GM23338 (cell line): ENCODE measurements around the gene PROKR2. TPM values are rescaled to one million over a fixed set of nuclear protein-coding genes. Genes with fewer than 3 reads are reported as not detected.

Experiments used
- ATAC-seq: fragments of 200-7000 bp; cut with Tn5 transposase; 3 replicates; pipeline ENCODE4 v1.9.1; 2020
- DNase-seq: peaks from one replicate; pipeline ENCODE4 v3.0.0-alpha.2; 2015; ENCODE audit warnings: low spot score
- H2AFZ ChIP-seq: fragments of 200-600 bp; sonication (generic); 2 replicates; pipeline ENCODE4 v1.8.0; 2016; ENCODE audit warnings: antibody characterized with exemption, mild to moderate bottlenecking, moderate library complexity
- H3F3A ChIP-seq: fragments of 200-600 bp; sonication (generic); replicated peaks from 2 replicates; pipeline ENCODE4 v1.8.0; 2017; ENCODE audit warnings: antibody characterized with exemption, mixed run types, low read depth
- H3K27ac ChIP-seq: fragments of 200-600 bp; sonication (generic); 2 replicates; pipeline ENCODE4 v1.6.1; 2016; ENCODE audit warnings: low read depth
- H3K27me3 ChIP-seq: fragments of 200-600 bp; sonication (generic); 2 replicates; pipeline ENCODE4 v1.8.0; 2016; ENCODE audit warnings: mild to moderate bottlenecking, mixed run types, moderate library complexity; ENCODE audit not compliant: insufficient read depth
- H3K36me3 ChIP-seq: fragments of 200-600 bp; sonication (generic); 2 replicates; pipeline ENCODE4 v1.8.0; 2016; ENCODE audit warnings: mild to moderate bottlenecking; ENCODE audit not compliant: insufficient read depth
- H3K4me1 ChIP-seq: fragments of 200-600 bp; sonication (generic); 2 replicates; pipeline ENCODE4 v1.8.0; 2016; ENCODE audit warnings: mild to moderate bottlenecking, moderate library complexity; ENCODE audit not compliant: insufficient read depth
- H3K4me2 ChIP-seq: fragments of 200-600 bp; sonication (generic); 2 replicates; pipeline ENCODE4 v1.7.1; 2017; ENCODE audit warnings: mixed run types
- H3K4me3 ChIP-seq: fragments of 200-600 bp; sonication (generic); 2 replicates; pipeline ENCODE4 v1.6.1; 2016; ENCODE audit warnings: mixed run types
- H3K79me2 ChIP-seq: fragments of 200-600 bp; sonication (generic); replicated peaks from 2 replicates; pipeline ENCODE4 v1.8.0; 2017; ENCODE audit warnings: mild to moderate bottlenecking; ENCODE audit not compliant: insufficient read depth
- H3K9me2 ChIP-seq: fragments of 200-600 bp; sonication (generic); 2 replicates; pipeline ENCODE4 v1.8.0; 2017; ENCODE audit not compliant: insufficient read depth
- H4K20me1 ChIP-seq: fragments of 200-600 bp; sonication (generic); replicated peaks from 2 replicates; pipeline ENCODE4 v1.8.0; 2017; ENCODE audit warnings: mild to moderate bottlenecking; ENCODE audit not compliant: insufficient read depth
- H3K27ac Mint-ChIP-seq: 2 replicates; pipeline ENCODE4 v1.8.0; 2020; ENCODE audit warnings: inconsistent platforms, mild to moderate bottlenecking, moderate library complexity, mixed read lengths
- H3K27me3 Mint-ChIP-seq: 3 replicates; pipeline ENCODE4 v1.8.0; 2022; ENCODE audit warnings: low read depth, mild to moderate bottlenecking, moderate library complexity, mixed read lengths, inconsistent platforms; ENCODE audit not compliant: insufficient read depth, poor library complexity
- H3K36me3 Mint-ChIP-seq: 3 replicates; pipeline ENCODE4 v1.8.0; 2021; ENCODE audit warnings: low read depth, mild to moderate bottlenecking, inconsistent platforms, moderate library complexity, mixed read lengths
- H3K4me1 Mint-ChIP-seq: 3 replicates; pipeline ENCODE4 v1.8.0; 2020; ENCODE audit warnings: mild to moderate bottlenecking, inconsistent platforms, mixed read lengths
- H3K4me3 Mint-ChIP-seq: 3 replicates; pipeline ENCODE4 v1.8.0; 2021; ENCODE audit warnings: moderate library complexity, mild to moderate bottlenecking, inconsistent platforms, mixed read lengths
- H3K9me3 Mint-ChIP-seq: 3 replicates; pipeline ENCODE4 v1.8.0; 2020; ENCODE audit warnings: moderate library complexity, mild to moderate bottlenecking, inconsistent platforms, mixed read lengths
- CREB1 ChIP-seq: fragments of 250-450 bp; sonication (Bioruptor Pico); IDR thresholded peaks from 2 replicates; pipeline ENCODE4 v1.5.0; 2020; ENCODE audit warnings: low read depth, mild to moderate bottlenecking, moderate library complexity
- CTCF ChIP-seq, 2 experiments: fragments of 200-600 bp in 1 of 2; sonication (generic) in 1 of 2; conservative IDR thresholded peaks; 2 replicates each; pipeline versions ENCODE4 v1.5.1 to v1.6.1; 2016 to 2017; ENCODE audit warnings: antibody characterized with exemption in 2 of 2, low read depth in 2 of 2, mild to moderate bottlenecking in 2 of 2, moderate library complexity in 1 of 2
- ETS1 ChIP-seq: IDR thresholded peaks from 2 replicates; pipeline ENCODE4 v1.6.1; 2016; ENCODE audit warnings: antibody characterized with exemption
- EZH2 ChIP-seq: fragments of 200-600 bp; sonication (generic); IDR thresholded peaks from one replicate; pipeline ENCODE4 v1.8.0; 2017; ENCODE audit warnings: antibody characterized with exemption, mild to moderate bottlenecking, low read depth; ENCODE audit not compliant: unreplicated experiment
- EZH2phosphoT487 ChIP-seq: fragments of 200-600 bp; sonication (generic); IDR thresholded peaks from one replicate; pipeline ENCODE4 v1.8.1; 2018; ENCODE audit warnings: antibody characterized with exemption; ENCODE audit not compliant: unreplicated experiment
- JUNB ChIP-seq: IDR thresholded peaks from one replicate; pipeline ENCODE4 v1.6.1; 2016; ENCODE audit warnings: antibody characterized with exemption; ENCODE audit not compliant: unreplicated experiment
- NANOG ChIP-seq: IDR thresholded peaks from 2 replicates; pipeline ENCODE4 v1.6.1; 2016; ENCODE audit warnings: antibody characterized with exemption, borderline replicate concordance
- POLR2AphosphoS5 ChIP-seq: IDR thresholded peaks from 2 replicates; pipeline ENCODE4 v1.6.1; 2016; ENCODE audit warnings: antibody characterized with exemption, low read depth
- STAT1 ChIP-seq: IDR thresholded peaks from one replicate; pipeline ENCODE4 v1.6.1; 2016; ENCODE audit warnings: antibody characterized with exemption; ENCODE audit not compliant: unreplicated experiment
- ZNF114 ChIP-seq: fragments of 250-450 bp; sonication (Bioruptor Pico); IDR thresholded peaks from 2 replicates; pipeline ENCODE4 v1.5.0; 2020; ENCODE audit warnings: mild to moderate bottlenecking, moderate library complexity
- ZNF331 ChIP-seq: fragments of 250-450 bp; sonication (Bioruptor Pico); IDR thresholded peaks from 2 replicates; pipeline ENCODE4 v1.5.0; 2020; ENCODE audit warnings: low read depth, mild to moderate bottlenecking, moderate library complexity
- ZNF462 ChIP-seq: fragments of 250-450 bp; sonication (Bioruptor Pico); IDR thresholded peaks from 2 replicates; pipeline ENCODE4 v1.5.0; 2020; ENCODE audit warnings: mild to moderate bottlenecking, moderate library complexity
- polyA plus RNA-seq: library from polyadenylated mRNA; unstranded; fragments of >200 nt; fragmentation: Nextera tagmentation; extraction: Ambion mirVana; gene quantifications from 2 replicates; pipeline ENCODE4 v1.2.1, GENCODE V29; 2016
- total RNA-seq: library from RNA; depleted of rRNA; stranded (reverse); fragments of >200 nt; shearing (Covaris generic); gene quantifications from 2 replicates; pipeline ENCODE4 v1.2.3, GENCODE V29; 2014
- TF ChIP-seq, protein P1 (sequence below): IDR thresholded peaks from one replicate; pipeline ENCODE4 v1.6.1; 2018; ENCODE audit warnings: antibody characterized with exemption; ENCODE audit not compliant: unreplicated experiment

The PROKR2 gene
- total and polyA plus RNA-seq, 2 experiments from 2014 or later, result 1.9 to 5.9 TPM

GRCh38 chr20:5312518-5312917 is 4.2 kb downstream of the PROKR2 start:
- Histone ChIP-seq H3K79me2 (no peaks in the 10 kb centered on the region), H3K9me2 (peaks cover 11% of the 10 kb centered on the region; the same call in 1 of the 2 replicates), H3K4me2 (no peak overlapping the region), H3K4me1 (no peaks in the 10 kb centered on the region; the same call in 1 of the 2 replicates), H4K20me1 (no peaks in the 10 kb centered on the region), H3K4me3 (no peak overlapping the region), H2AFZ (no peak overlapping the region), H3K36me3 (peaks cover 5% of the 10 kb centered on the region; the same call in 1 of the 2 replicates), H3K27me3 (peaks cover 30% of the 10 kb centered on the region), H3K27ac (no peak overlapping the region), H3F3A (no peaks in the 10 kb centered on the region)
- H3K9me3 Mint-ChIP-seq, result peaks cover 32% of the 10 kb centered on the region
- peaks cover 6% of the 10 kb centered on the region; the same call in 2 of the 3 replicates for H3K4me1 Mint-ChIP-seq
- H3K27ac Mint-ChIP-seq, result no peak overlapping the region
- H3K36me3 Mint-ChIP-seq, result peaks cover 46% of the 10 kb centered on the region
- DNase-seq (no peak), ATAC-seq (no peak)
- peaks cover 39% of the 10 kb centered on the region for H3K27me3 Mint-ChIP-seq
- TF ChIP-seq CREB1 (no peak), STAT1 (no peak), CTCF (conservative IDR thresholded peaks at IDR 0.05; ENCODE audit: low read depth in 2 of 2) (no peak), ZNF331 (CRISPR knock-in tag) (no peak), ETS1 (no peak), JUNB (no peak), ZNF114 (CRISPR knock-in tag) (no peak), EZH2phosphoT487 (no peak), EZH2 (no peak), ZNF462 (no peak), NANOG (no peak), POLR2AphosphoS5 (no peak)
- TF ChIP-seq, protein P1, sequence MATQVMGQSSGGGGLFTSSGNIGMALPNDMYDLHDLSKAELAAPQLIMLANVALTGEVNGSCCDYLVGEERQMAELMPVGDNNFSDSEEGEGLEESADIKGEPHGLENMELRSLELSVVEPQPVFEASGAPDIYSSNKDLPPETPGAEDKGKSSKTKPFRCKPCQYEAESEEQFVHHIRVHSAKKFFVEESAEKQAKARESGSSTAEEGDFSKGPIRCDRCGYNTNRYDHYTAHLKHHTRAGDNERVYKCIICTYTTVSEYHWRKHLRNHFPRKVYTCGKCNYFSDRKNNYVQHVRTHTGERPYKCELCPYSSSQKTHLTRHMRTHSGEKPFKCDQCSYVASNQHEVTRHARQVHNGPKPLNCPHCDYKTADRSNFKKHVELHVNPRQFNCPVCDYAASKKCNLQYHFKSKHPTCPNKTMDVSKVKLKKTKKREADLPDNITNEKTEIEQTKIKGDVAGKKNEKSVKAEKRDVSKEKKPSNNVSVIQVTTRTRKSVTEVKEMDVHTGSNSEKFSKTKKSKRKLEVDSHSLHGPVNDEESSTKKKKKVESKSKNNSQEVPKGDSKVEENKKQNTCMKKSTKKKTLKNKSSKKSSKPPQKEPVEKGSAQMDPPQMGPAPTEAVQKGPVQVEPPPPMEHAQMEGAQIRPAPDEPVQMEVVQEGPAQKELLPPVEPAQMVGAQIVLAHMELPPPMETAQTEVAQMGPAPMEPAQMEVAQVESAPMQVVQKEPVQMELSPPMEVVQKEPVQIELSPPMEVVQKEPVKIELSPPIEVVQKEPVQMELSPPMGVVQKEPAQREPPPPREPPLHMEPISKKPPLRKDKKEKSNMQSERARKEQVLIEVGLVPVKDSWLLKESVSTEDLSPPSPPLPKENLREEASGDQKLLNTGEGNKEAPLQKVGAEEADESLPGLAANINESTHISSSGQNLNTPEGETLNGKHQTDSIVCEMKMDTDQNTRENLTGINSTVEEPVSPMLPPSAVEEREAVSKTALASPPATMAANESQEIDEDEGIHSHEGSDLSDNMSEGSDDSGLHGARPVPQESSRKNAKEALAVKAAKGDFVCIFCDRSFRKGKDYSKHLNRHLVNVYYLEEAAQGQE, result no peak
- no peak overlapping the region for H3K4me3 Mint-ChIP-seq
